Testis (tissue), 2 donors: ENCODE measurements around the gene RIMBP2.

Source experiments
- POLR2A ChIP-seq: fragments of 450-650 bp; IDR thresholded peaks from one replicate; pipeline ENCODE4 v1.6.1; 2017; ENCODE audit warnings: antibody characterized with exemption, mild to moderate bottlenecking, moderate library complexity
- TF ChIP-seq, protein P1 (sequence below), 3 experiments: fragments of 450-650 bp in 2 of 3; fragments of 200-600 bp in 1 of 3; sonication (generic) in 1 of 3; IDR thresholded peaks; one replicate each; pipeline ENCODE4 v1.5.1; 2016 to 2019; ENCODE audit warnings: antibody characterized with exemption in 3 of 3, mild to moderate bottlenecking in 2 of 3, moderate library complexity in 1 of 3

DNA sequence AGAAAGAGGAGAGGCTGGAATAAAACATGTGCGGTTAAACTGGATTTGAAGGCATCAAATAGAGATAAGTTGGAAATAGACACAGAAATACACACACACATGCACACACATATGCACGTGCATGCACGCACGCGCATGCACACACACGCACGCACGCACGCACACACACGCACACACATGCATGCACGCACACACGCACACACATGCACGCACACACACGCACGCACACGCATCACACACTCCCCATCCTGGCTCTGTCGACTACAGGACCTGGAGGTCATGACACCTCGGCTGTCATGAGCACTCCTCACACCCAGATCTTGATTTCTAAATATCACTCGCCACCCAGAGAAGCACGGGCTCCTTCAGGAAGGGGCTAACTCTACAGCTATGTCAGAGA is 51.8 kb downstream of the RIMBP2 start:
- TF ChIP-seq, protein P1, sequence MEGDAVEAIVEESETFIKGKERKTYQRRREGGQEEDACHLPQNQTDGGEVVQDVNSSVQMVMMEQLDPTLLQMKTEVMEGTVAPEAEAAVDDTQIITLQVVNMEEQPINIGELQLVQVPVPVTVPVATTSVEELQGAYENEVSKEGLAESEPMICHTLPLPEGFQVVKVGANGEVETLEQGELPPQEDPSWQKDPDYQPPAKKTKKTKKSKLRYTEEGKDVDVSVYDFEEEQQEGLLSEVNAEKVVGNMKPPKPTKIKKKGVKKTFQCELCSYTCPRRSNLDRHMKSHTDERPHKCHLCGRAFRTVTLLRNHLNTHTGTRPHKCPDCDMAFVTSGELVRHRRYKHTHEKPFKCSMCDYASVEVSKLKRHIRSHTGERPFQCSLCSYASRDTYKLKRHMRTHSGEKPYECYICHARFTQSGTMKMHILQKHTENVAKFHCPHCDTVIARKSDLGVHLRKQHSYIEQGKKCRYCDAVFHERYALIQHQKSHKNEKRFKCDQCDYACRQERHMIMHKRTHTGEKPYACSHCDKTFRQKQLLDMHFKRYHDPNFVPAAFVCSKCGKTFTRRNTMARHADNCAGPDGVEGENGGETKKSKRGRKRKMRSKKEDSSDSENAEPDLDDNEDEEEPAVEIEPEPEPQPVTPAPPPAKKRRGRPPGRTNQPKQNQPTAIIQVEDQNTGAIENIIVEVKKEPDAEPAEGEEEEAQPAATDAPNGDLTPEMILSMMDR (IDR thresholded peaks at IDR 0.05): no peak
- no peak for TF ChIP-seq POLR2A
